KG1 (cell line): ENCODE measurements around the gene MRPL55.

Source experiments
- DNase-seq: peaks from one replicate; lab custom pipeline; 2025; lab: John Stamatoyannopoulos, UW

MRPL55 gene

GRCh38 chr1:228147768-228148167 is 38.7 kb upstream of the MRPL55 start:
- DNase-seq: no peak

- no peak for DNase-seq
Observed at GRCh38 chr1:228147151-228147693, 38.1 kb upstream of the MRPL55 start.

DNA sequence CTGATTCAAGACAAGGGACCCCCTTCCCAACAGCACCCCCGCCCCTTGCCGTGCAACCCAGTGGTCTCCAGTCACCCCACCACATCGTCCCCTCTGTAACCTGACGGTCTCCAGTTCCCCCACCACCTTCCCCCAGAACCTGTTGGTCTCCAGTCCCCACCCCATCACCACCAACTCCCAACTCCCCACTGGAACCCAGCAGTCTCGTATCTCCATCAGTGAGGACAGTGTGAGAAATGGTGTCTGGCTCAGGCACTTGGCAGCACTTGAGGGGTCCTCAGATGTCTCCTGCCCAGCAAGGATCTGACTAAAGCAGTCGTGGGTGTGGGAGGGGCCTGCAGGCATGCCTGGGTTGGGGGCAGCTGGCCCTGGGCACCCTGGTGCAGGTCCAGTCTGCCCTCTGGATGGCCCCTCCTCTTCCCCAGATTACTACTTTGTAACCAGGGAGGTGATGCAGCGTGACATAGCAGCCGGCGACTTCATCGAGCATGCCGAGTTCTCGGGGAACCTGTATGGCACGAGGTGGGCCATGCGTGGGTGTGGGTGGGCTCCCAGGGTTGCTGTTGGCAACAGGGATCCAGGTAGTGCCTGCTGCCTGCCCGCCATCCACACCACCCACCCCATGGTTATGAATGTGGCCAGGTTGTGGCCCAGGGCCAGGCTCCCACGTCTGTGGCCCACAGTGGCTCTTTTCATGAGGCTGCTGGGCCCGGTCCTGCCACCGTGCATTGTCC is 37.5 kb upstream of the MRPL55 start:
- no peak for DNase-seq

DNA sequence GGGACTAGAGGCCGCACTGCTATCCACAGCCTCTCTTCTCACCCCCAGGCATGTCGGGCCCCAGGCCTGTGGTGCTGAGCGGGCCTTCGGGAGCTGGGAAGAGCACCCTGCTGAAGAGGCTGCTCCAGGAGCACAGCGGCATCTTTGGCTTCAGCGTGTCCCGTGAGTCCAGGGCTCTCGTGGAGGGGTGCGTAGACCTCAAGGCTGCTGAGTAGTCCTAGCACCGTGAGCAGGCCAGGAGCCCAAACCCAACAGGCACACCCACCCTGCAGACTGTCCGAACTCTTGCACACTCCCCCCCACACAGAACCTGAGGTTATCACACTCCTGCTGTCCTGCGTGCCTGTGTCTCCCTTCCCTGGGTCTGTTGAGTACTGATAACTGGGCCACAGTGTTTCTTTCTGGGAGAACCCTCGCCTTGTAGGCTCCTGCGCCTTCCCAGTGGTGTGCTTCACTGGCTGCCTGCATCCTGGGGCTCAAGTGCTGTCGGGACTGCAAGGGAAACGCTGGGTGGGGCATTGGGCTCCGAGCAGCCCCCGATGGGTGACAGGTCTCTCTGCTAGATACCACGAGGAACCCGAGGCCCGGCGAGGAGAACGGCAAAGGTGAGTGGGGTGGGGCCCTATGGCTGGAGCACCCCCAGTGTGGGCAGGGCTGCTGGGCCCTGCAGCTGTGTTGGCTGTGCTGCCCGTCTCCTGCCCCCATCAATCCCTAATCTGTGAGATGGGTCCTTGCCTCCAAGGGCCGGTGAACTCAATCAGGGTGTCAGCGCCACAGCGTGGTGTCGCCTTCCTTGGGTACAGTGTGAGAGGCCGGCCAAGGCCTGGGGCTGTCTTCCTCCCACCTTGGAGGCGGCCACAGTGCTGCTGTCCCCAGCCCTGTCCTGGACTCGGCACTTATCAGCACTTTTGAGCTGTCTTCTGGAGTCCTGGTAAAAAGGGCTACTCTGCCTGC is 36.6 kb upstream of the MRPL55 start:
- DNase-seq: no peak

DNA sequence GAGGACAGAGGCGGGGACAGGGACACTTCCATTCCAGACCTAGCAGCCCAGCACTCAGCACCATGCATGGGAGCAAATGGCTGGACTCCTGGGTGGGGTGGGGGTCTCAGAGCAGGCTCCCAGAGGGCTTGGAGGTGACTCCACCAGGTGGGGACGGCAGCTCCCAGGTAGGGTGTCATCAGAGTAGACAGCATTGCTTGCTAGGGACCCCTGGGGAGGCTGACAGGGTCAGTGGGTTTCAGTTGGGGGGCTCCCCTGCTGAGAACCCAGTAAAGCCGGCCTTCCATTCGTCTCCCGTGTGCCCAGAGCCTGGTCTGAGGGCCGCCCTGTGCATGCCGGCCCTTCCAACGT is 35.9 kb upstream of the MRPL55 start:
- no peak for DNase-seq

GRCh38 chr1:228144193-228144992 is 35.3 kb upstream of the MRPL55 start:
- DNase-seq: no peak

GRCh38 chr1:228143480-228144192 is 34.5 kb upstream of the MRPL55 start:
- no peak for DNase-seq

DNA sequence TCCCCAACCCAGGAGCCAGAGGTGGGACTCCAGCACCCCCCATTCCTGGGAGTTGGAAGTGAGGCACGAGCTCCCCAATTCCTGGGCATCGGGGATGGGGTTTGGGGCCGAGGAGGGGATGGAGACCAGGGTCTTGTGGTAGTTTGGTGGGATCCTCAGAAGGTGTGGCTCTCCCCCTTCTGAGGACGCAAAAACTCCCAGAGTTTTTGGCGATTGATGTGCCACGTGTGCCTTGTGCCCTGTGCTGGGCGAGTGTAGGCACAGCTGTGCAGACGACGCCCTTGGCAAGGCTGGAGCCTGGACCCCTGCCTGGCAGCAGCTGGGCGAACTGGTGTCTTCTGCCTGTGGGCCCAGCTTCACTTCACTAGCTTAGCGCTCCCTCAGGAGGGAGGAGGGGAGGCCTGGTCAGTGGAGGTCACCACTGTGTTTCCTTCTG is 33.6 kb upstream of the MRPL55 start:
- no peak for DNase-seq

GRCh38 chr1:228142155-228142691 is 33.1 kb upstream of the MRPL55 start:
- no peak for DNase-seq

- DNase-seq: no peak
Observed at GRCh38 chr1:228141226-228142044, 32.3 kb upstream of the MRPL55 start.

DNA sequence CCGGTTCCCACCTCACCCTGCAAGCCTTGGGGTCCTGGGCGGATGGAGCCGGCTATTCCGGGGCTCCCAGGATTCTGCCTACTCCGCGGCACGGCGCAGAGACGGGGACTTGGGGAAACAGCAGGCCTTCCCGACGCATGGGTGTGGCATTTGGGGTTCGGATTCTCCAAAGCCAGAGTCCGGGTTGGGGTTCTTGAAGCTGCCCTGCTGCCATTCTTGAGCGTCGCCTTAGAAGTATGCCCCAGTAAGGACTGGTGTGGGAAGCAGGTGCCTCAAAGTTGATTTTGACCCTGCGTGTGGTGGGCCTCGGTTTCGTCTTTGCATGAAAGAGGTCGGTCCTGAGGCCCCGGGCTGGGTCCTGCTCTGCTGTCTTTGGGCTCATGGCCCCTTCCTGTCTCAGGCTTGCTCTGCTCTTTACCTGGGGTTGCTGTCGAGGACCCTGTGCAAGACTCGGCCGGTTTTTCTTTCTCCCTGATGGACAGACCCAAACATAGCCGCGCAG is 31.7 kb upstream of the MRPL55 start:
- DNase-seq: no peak

GRCh38 chr1:228139931-228140723 is 31.0 kb upstream of the MRPL55 start, which contains the start of gene GUK1:
Gene GUK1, plus strand, starts transcription at chr1:228140279. Its CDS starts 24 bp downstream, at chr1:228140303.
- DNase-seq: peak; percentile 98

- DNase-seq: no peak
Observed at GRCh38 chr1:228139406-228139930, 30.4 kb upstream of the MRPL55 start.

- no peak for DNase-seq
Observed at GRCh38 chr1:228136901-228137300, 27.8 kb upstream of the MRPL55 start.

DNA sequence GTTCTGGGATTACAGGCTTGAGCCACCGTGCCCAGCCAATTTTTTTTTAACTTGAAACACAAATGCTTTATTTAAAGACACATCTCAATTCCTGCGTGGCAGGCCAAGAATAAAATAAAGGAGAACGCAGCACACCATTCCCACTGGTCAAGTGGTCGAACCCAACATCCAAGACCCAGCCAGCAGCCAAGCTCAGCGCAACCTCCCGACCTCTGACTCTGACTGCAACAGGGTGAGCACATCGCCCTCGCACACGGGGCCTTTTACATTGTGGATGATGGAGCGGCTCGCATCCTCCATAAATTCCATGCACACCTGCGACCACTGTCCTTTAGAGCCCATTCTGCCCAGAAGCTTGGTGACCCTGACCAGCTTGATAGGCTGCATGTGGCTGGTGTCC is 25.5 kb upstream of the MRPL55 start:
- no peak for DNase-seq

- DNase-seq: no peak
Observed at GRCh38 chr1:228131766-228132165, 22.7 kb upstream of the MRPL55 start.

DNA sequence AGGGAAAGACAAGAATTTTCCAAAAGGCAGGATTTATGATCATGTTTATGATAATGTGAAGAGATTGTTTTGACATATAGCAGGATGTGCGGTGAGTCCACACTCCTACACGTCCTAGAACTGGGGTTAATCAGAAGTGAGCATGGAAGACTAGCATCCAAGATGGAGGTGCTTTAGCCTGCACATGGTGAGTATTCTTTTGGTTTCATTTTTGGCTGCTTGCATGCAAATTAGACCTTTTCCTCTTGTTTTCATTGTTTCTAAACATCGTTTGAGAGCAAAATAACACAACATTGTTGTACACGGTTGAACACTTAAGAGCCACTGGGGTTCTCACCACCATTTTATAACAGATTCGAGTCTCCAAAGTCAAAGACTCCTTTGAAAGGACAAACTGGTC is 16.1 kb upstream of the MRPL55 start:
- DNase-seq: no peak

GRCh38 chr1:228123505-228123904 is 14.4 kb upstream of the MRPL55 start:
- no peak for DNase-seq

DNA sequence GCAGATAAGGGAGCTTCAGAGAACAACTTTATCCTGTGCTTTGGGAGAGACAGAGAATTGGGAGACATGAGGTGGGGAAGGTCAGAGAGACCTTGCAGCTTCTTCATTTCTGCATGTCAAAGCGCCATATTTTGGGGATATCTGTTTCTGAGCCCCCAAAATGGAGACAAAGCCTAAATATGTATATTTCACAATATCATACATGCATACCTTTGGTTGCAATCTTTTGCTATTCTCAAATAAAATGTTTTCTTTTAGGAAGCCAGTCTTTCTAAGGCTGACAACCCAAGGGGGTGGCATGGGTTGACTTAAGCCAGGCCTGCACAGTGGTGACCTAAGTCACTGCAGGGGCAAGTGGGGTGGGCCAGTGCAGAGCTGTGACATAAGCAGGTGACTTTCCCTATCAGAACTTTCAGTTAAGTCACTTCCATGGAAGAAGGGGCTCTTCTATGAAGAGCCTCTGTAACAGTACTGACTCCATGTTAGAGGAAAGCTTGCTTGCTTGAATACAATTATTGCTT is 13.9 kb upstream of the MRPL55 start:
- no peak for DNase-seq
